Measurements from ENCODE around the gene LEF1. TPM values are rescaled to one million over a fixed set of nuclear protein-coding genes. Genes with fewer than 3 reads are reported as not detected.

Gene LEF1
- polyA plus RNA-seq, 3 donors, result 1.00 to 1.7 (median 1.2) TPM

- WGBS, 3 donors, result 90 to 93% (median 91%) methylated on average over 2 of the region's 2 CpGs
Observed at GRCh38 chr4:108120789-108121188, 47.9 kb downstream of the LEF1 start.

GRCh38 chr4:108119199-108119800 lies 49.4 kb downstream of the LEF1 start:
- H3K27ac ChIP-seq (ENCODE audit: low read depth, low read length), result no peak overlapping the region
- 83 to 92% (median 84%) methylated on average over 2 of the region's 2 CpGs for WGBS, 3 donors

More at GRCh38 chr4:108120789-108121188, 47.9 kb downstream of the LEF1 start:
- H3K27ac ChIP-seq (ENCODE audit: low read depth, low read length), result no peak overlapping the region

GRCh38 chr4:108118505-108118904 lies 50.2 kb downstream of the LEF1 start:
- no peak overlapping the region for H3K27ac ChIP-seq (ENCODE audit: low read depth, low read length)
- 43 to 75% (median 68%) methylated on average over 3 of the region's 3 CpGs for WGBS, 3 donors

- no peak overlapping the region for H3K27ac ChIP-seq (ENCODE audit: low read depth, low read length)
- 49 to 71% (median 60%) methylated on average over 7 of the region's 7 CpGs for WGBS, 3 donors
Observed at GRCh38 chr4:108117418-108118182, 51.1 kb downstream of the LEF1 start.

GRCh38 chr4:108116423-108117168 lies 52.1 kb downstream of the LEF1 start:
- 71 to 86% (median 80%) methylated on average over 3 of the region's 3 CpGs for WGBS, 3 donors
- H3K27ac ChIP-seq (ENCODE audit: low read depth, low read length), result no peak overlapping the region

GRCh38 chr4:108115168-108115526 lies 53.6 kb downstream of the LEF1 start:
- no peak overlapping the region for H3K27ac ChIP-seq (ENCODE audit: low read depth, low read length)
- WGBS, 3 donors, result 90 to 95% (median 95%) methylated on average over 2 of the region's 2 CpGs

GRCh38 chr4:108114503-108114902 lies 54.2 kb downstream of the LEF1 start:
- no peak overlapping the region for H3K27ac ChIP-seq (ENCODE audit: low read depth, low read length)
- 57 to 61% (median 57%) methylated on average over 6 of the region's 6 CpGs for WGBS, 3 donors

GRCh38 chr4:108113229-108113628 lies 55.5 kb downstream of the LEF1 start:
- WGBS, 3 donors, result 27 to 45% (median 30%) methylated on average over 5 of the region's 5 CpGs
- no peak overlapping the region for H3K27ac ChIP-seq (ENCODE audit: low read depth, low read length)

- 91 to 95% (median 93%) methylated on average over 4 of the region's 4 CpGs for WGBS, 3 donors
- no peak overlapping the region for H3K27ac ChIP-seq (ENCODE audit: low read depth, low read length)
Observed at GRCh38 chr4:108111781-108112180, 57.0 kb downstream of the LEF1 start.

- WGBS, 3 donors, result 69 to 77% (median 71%) methylated on average over 5 of the region's 5 CpGs
- no peak overlapping the region for H3K27ac ChIP-seq (ENCODE audit: low read depth, low read length)
Observed at GRCh38 chr4:108110450-108110849, 58.3 kb downstream of the LEF1 start.

- 37 to 73% (median 65%) methylated on average over 2 of the region's 2 CpGs for WGBS, 3 donors
Observed at GRCh38 chr4:108109997-108110416, 58.7 kb downstream of the LEF1 start.

GRCh38 chr4:108109111-108109510 lies 59.6 kb downstream of the LEF1 start:
- WGBS, 3 donors, result 59 to 94% (median 90%) methylated on average over 4 of the region's 4 CpGs

More at GRCh38 chr4:108109997-108110416, 58.7 kb downstream of the LEF1 start:
- H3K27ac ChIP-seq (ENCODE audit: low read depth, low read length), result no peak overlapping the region

GRCh38 chr4:108107729-108108382 lies 60.9 kb downstream of the LEF1 start:
- 86 to 90% (median 87%) methylated on average over 6 of the region's 6 CpGs for WGBS, 3 donors
- H3K27ac ChIP-seq (ENCODE audit: low read depth, low read length), result no peak overlapping the region

More at GRCh38 chr4:108109111-108109510, 59.6 kb downstream of the LEF1 start:
- H3K27ac ChIP-seq (ENCODE audit: low read depth, low read length), result no peak overlapping the region

- no peak overlapping the region for H3K27ac ChIP-seq (ENCODE audit: low read depth, low read length)
- 67 to 74% (median 69%) methylated on average over 4 of the region's 4 CpGs for WGBS, 3 donors
Observed at GRCh38 chr4:108107101-108107500, 61.6 kb downstream of the LEF1 start.

- WGBS, 3 donors, result 93 to 94% (median 93%) methylated on average over 3 of the region's 3 CpGs
- H3K27ac ChIP-seq (ENCODE audit: low read depth, low read length), result no peak overlapping the region
Observed at GRCh38 chr4:108106186-108106585, 62.5 kb downstream of the LEF1 start.

GRCh38 chr4:108103099-108103862 lies 65.5 kb downstream of the LEF1 start:
- no peak overlapping the region for H3K27ac ChIP-seq (ENCODE audit: low read depth, low read length)
- WGBS, 3 donors, result 85 to 90% (median 88%) methylated on average over 5 of the region's 5 CpGs

- 26 to 53% (median 51%) methylated on average over 1 of the region's 1 CpG for WGBS, 3 donors
Observed at GRCh38 chr4:108100827-108101226, 67.9 kb downstream of the LEF1 start.

GRCh38 chr4:108099838-108100237 lies 68.9 kb downstream of the LEF1 start:
- H3K27ac ChIP-seq (ENCODE audit: low read depth, low read length), result no peak overlapping the region
- WGBS, 3 donors, result 83 to 96% (median 87%) methylated on average over 1 of the region's 1 CpG

More at GRCh38 chr4:108100827-108101226, 67.9 kb downstream of the LEF1 start:
- no peak overlapping the region for H3K27ac ChIP-seq (ENCODE audit: low read depth, low read length)
